Hepatocyte (in vitro differentiated cells): ENCODE measurements around the gene HCN2.

Experiments used
- CTCF ChIP-seq: fragments of 200-600 bp; sonication (generic); IDR thresholded peaks from 2 replicates; pipeline ENCODE4 v1.5.1; 2016; ENCODE audit warnings: antibody characterized with exemption, mild to moderate bottlenecking; ENCODE audit not compliant: poor library complexity
- EZH2 ChIP-seq: fragments of 200-600 bp; sonication (generic); IDR thresholded peaks from 2 replicates; pipeline ENCODE4 v1.6.1; 2016; ENCODE audit warnings: antibody characterized with exemption, mild to moderate bottlenecking, borderline replicate concordance

- TF ChIP-seq CTCF (no peak), EZH2 (no peak)
These were observed 19.4 kb upstream of the HCN2 start for GRCh38 chr19:570251-570686.
